Measurements from ENCODE around the gene GUCA1A. TPM values are rescaled to one million over a fixed set of nuclear protein-coding genes. Genes with fewer than 3 reads are reported as not detected.

Gene GUCA1A
- total RNA-seq = 0.38 TPM in 1 of 3 replicates, not detected in the others
- long read RNA-seq = 0 reads

- no peaks in the 10 kb centered on the region for H3K27me3 Mint-ChIP-seq (ENCODE audit: low read depth)
- no peak within 1 kb of the TSS for H3K27ac Mint-ChIP-seq (ENCODE audit: unreplicated experiment)
- no peak for DNase-seq (ENCODE audit: low spot score)
- H3K4me3 Mint-ChIP-seq (ENCODE audit: unreplicated experiment) = no peak within 1 kb of the TSS
- H3K36me3 Mint-ChIP-seq (ENCODE audit: low read depth) = no peaks in the 10 kb centered on the region
- H3K4me1 Mint-ChIP-seq (ENCODE audit: low read depth) = no peaks in the 10 kb centered on the region
- H3K9me3 Mint-ChIP-seq (ENCODE audit: low read depth) = no peaks in the 10 kb centered on the region
- no peak for TF ChIP-seq CTCF (IDR thresholded peaks at IDR 0.05)
These were observed at the start of gene GUCA1A for GRCh38 chr6:42173101-42173500. Gene GUCA1A (plus strand): TSS chr6:42173364. CDS start chr6:42173614, 250 bp downstream.

- peaks cover 22% of the 10 kb centered on the region for H3K4me1 Mint-ChIP-seq (ENCODE audit: low read depth)
- no peak for DNase-seq (ENCODE audit: low spot score)
- no peaks in the 10 kb centered on the region for H3K9me3 Mint-ChIP-seq (ENCODE audit: low read depth)
- H3K27me3 Mint-ChIP-seq (ENCODE audit: low read depth) = no peaks in the 10 kb centered on the region
- no peak for TF ChIP-seq CTCF (IDR thresholded peaks at IDR 0.05)
- no peak overlapping the region for H3K27ac Mint-ChIP-seq (ENCODE audit: unreplicated experiment)
- H3K4me3 Mint-ChIP-seq (ENCODE audit: unreplicated experiment) = no peak overlapping the region
- peaks cover 2% of the 10 kb centered on the region for H3K36me3 Mint-ChIP-seq (ENCODE audit: low read depth)
These were observed 49.6 kb upstream of the GUCA1A start for GRCh38 chr6:42123379-42124103.

GRCh38 chr6:42124223-42124836 is 48.8 kb upstream of the GUCA1A start:
- no peak for TF ChIP-seq CTCF (IDR thresholded peaks at IDR 0.05)
- Mint-ChIP-seq H3K4me1 (ENCODE audit: low read depth) (peaks cover 20% of the 10 kb centered on the region), H3K36me3 (ENCODE audit: low read depth) (peaks cover 2% of the 10 kb centered on the region), H3K9me3 (ENCODE audit: low read depth) (no peaks in the 10 kb centered on the region), H3K4me3 (ENCODE audit: unreplicated experiment) (no peak overlapping the region), H3K27me3 (ENCODE audit: low read depth) (no peaks in the 10 kb centered on the region), H3K27ac (ENCODE audit: unreplicated experiment) (no peak overlapping the region)
- DNase-seq (ENCODE audit: low spot score) = no peak

GRCh38 chr6:42125231-42125630 is 47.9 kb upstream of the GUCA1A start:
- H3K4me1 Mint-ChIP-seq (ENCODE audit: low read depth) = peaks cover 20% of the 10 kb centered on the region
- DNase-seq (ENCODE audit: low spot score) = no peak
- H3K27me3 Mint-ChIP-seq (ENCODE audit: low read depth) = no peaks in the 10 kb centered on the region
- TF ChIP-seq CTCF (IDR thresholded peaks at IDR 0.05) = no peak
- H3K27ac Mint-ChIP-seq (ENCODE audit: unreplicated experiment) = no peak overlapping the region
- H3K36me3 Mint-ChIP-seq (ENCODE audit: low read depth) = peaks cover 2% of the 10 kb centered on the region
- no peak overlapping the region for H3K4me3 Mint-ChIP-seq (ENCODE audit: unreplicated experiment)
- no peaks in the 10 kb centered on the region for H3K9me3 Mint-ChIP-seq (ENCODE audit: low read depth)

GRCh38 chr6:42125663-42126062 is 47.5 kb upstream of the GUCA1A start:
- Mint-ChIP-seq H3K4me1 (ENCODE audit: low read depth) (peaks cover 20% of the 10 kb centered on the region), H3K4me3 (ENCODE audit: unreplicated experiment) (no peak overlapping the region), H3K27me3 (ENCODE audit: low read depth) (no peaks in the 10 kb centered on the region), H3K27ac (ENCODE audit: unreplicated experiment) (no peak overlapping the region), H3K36me3 (ENCODE audit: low read depth) (peaks cover 2% of the 10 kb centered on the region), H3K9me3 (ENCODE audit: low read depth) (no peaks in the 10 kb centered on the region)
- TF ChIP-seq CTCF (IDR thresholded peaks at IDR 0.05) = no peak
- DNase-seq (ENCODE audit: low spot score) = no peak

All from chondrocyte (in vitro differentiated cells).